ENCODE data around the gene GPR3. TPM values are rescaled to one million over a fixed set of nuclear protein-coding genes. Genes with fewer than 3 reads are reported as not detected.

Gene GPR3, protein sequence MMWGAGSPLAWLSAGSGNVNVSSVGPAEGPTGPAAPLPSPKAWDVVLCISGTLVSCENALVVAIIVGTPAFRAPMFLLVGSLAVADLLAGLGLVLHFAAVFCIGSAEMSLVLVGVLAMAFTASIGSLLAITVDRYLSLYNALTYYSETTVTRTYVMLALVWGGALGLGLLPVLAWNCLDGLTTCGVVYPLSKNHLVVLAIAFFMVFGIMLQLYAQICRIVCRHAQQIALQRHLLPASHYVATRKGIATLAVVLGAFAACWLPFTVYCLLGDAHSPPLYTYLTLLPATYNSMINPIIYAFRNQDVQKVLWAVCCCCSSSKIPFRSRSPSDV
- under 1 TPM in 2 of 4 donors, not detected in 2; 0.15 to 0.36 TPM for polyA plus RNA-seq
- long read RNA-seq, donor 1, result 0 reads
- long read RNA-seq, donor 2, result 0 reads
- long read RNA-seq, donor 3, result 0 reads
- long read RNA-seq, donor 4, result 0 reads
- long read RNA-seq, donor 5, result 0 reads
- long read RNA-seq, donor 6, result 0 reads
- long read RNA-seq, donor 7, result 0 reads
- long read RNA-seq, donor 8, result 0 reads
- long read RNA-seq, donor 9, result 0 reads
- long read RNA-seq, donor 10, result 0 reads

DNA sequence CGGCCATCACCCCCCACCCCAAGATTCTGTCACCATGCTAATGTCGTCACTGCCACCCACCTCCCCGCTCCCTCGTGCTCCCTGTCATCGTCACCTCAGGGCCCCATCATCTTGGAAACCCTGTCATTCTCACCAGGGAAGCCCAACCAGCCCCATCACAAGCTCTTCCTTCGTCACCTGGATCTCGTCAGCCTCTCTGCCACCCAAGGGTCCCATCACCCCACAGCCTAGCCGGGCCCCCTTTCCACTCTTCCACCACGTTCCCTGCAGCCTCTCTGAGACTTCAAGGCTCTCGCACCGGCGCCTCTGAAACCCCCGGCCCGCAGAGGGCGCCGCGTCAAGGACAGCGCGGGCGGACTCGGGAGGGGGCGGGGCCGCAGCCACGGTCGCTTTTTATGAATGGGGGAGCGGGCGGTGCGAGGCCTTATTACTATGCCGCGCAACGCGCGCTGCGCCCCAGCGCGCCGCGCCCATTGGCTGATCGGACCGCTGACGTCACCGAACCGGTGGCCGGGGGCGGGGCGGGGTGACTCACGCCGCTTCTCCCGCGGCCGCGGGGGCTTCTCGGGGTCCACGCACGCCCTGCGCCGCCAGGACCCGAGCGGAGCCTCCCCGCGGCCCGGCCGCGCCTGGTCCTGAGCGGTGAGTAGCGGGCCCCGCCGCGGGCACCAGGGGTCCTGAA, at the start of gene GPR3:
GPR3 (plus strand) TSS at position 527 of the 682 bp plus-strand sequence. CDS start 1,177 bp downstream, outside the sequence.
- WGBS, 3 donors, result 1 to 2% (median 1%) methylated on average over 41 to 69 of the region's 69 CpGs
- FAIRE-seq, result no peak
- peaks cover 0 to 27% (median 0%) of the 10 kb centered on the region in 3 donors for H3K27me3 ChIP-seq (ENCODE audit: control insufficient read depth in 3 of 3, insufficient read depth in 3 of 3, low read length in 3 of 3)

DNA sequence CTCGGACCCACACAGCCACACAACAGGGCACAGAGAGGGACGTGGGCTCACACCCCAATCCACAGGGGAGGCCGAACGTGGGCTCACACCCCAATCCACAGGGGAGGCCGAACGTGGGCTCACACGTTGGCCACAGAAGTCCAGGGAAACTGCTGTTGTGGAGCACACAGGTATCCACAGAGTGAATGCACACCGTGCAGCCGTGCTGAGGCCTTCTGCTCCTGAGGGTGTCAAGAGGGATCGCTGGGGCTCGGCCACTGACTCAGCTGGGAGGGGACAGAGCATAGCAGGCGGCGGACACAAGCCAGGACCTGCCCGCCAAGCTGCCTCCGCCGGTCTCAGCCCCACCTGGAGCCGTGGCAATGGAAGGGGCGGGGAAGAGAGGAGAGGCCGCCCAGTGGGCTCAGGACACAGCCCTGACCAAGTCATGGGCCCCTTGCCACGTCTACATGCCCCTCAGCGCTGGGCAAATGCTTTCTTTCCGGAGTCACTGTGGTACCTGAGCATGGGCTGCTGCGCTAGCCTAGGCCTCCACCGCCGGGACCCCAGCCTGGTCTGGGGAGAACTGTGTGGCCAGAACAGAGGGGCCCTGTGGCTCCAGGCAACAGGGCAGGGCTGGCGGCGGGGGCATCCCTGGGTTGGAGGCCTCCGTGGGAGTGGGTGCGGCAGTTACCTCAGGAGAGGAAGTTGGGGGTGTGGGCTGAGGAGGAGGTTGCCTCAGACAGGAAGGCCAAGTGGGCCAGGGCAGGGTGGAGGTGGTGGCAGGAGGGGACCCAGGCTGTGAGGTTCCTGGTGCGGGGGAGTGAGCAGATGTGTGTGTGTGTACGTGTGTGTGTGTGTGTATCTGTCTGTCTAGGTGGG, 49.4 kb upstream of the GPR3 start:
- H3K9me3 ChIP-seq (ENCODE audit: control insufficient read depth in 2 of 2, insufficient read depth in 1 of 2, low read depth in 1 of 2, low read length in 1 of 2), result no peaks in the 10 kb centered on the region
- H3K27ac ChIP-seq (ENCODE audit: low read depth in 1 of 3, low read length in 2 of 3), result peak overlapping the region; percentile 37 to 64 (median 44)
- peak overlapping the region in 2 of 3 donors; percentile 36 to 44 for H3K4me3 ChIP-seq (ENCODE audit: low read depth in 1 of 3, low read length in 3 of 3)
- DNase-seq, result peak; percentile 47 to 55
- H3K27me3 ChIP-seq (ENCODE audit: control insufficient read depth in 3 of 3, insufficient read depth in 3 of 3, low read length in 3 of 3), result no peaks in the 10 kb centered on the region
- H3K4me1 ChIP-seq (ENCODE audit: control insufficient read depth in 3 of 3, insufficient read depth in 2 of 3, low read depth in 1 of 3, low read length in 2 of 3), result peaks cover 0 to 17% (median 0%) of the 10 kb centered on the region in 3 donors
- no peak for FAIRE-seq
- WGBS, 3 donors, result 46 to 64% (median 49%) methylated on average over 28 to 31 of the region's 31 CpGs
- peaks cover 0 to 20% (median 0%) of the 10 kb centered on the region in 3 donors for H3K36me3 ChIP-seq (ENCODE audit: control insufficient read depth in 3 of 3, insufficient read depth in 2 of 3, low read depth in 1 of 3, low read length in 3 of 3)

More for the DNA sequence above, at the start of gene GPR3:
- DNase-seq, result peak; percentile 79 to 92
- H3K36me3 ChIP-seq (ENCODE audit: control insufficient read depth in 3 of 3, insufficient read depth in 2 of 3, low read depth in 1 of 3, low read length in 3 of 3), result no peaks in the 10 kb centered on the region
- H3K27ac ChIP-seq (ENCODE audit: low read depth in 1 of 3, low read length in 2 of 3), result peak within 1 kb of the TSS in 1 of 3 donors; percentile 68
- H3K4me1 ChIP-seq (ENCODE audit: control insufficient read depth in 3 of 3, insufficient read depth in 2 of 3, low read depth in 1 of 3, low read length in 2 of 3), result peaks cover 0 to 11% (median 3%) of the 10 kb centered on the region in 3 donors
- peak within 1 kb of the TSS in 2 of 3 donors; percentile 38 to 43 for H3K4me3 ChIP-seq (ENCODE audit: low read depth in 1 of 3, low read length in 3 of 3)
- no peaks in the 10 kb centered on the region for H3K9me3 ChIP-seq (ENCODE audit: control insufficient read depth in 2 of 2, insufficient read depth in 1 of 2, low read depth in 1 of 2, low read length in 1 of 2)

DNA sequence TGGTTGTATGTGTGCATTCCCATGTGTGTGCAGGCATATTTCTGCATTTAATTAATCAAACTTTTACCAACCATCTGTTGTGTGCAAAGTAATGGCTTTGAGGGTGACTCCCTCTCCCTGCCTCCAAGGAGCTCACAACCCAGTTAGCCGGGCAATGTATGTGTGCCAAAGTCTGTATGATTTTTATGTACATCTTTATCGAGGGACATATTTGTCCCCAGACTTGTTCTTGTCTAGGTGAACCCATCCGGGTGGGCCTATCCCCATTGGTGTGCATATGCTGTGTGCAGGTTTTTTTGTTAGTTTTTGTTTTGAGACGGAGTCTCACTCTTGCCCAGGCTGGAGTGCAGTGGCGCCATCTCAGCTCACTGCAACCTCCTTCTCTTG, 48.8 kb upstream of the GPR3 start:
- FAIRE-seq (no peak), DNase-seq (no peak)
- H3K36me3 ChIP-seq (ENCODE audit: control insufficient read depth in 3 of 3, insufficient read depth in 2 of 3, low read depth in 1 of 3, low read length in 3 of 3), result peaks cover 0 to 17% (median 0%) of the 10 kb centered on the region in 3 donors
- peaks cover 0 to 17% (median 0%) of the 10 kb centered on the region in 3 donors for H3K4me1 ChIP-seq (ENCODE audit: control insufficient read depth in 3 of 3, insufficient read depth in 2 of 3, low read depth in 1 of 3, low read length in 2 of 3)
- no peaks in the 10 kb centered on the region for H3K27me3 ChIP-seq (ENCODE audit: control insufficient read depth in 3 of 3, insufficient read depth in 3 of 3, low read length in 3 of 3)
- H3K9me3 ChIP-seq (ENCODE audit: control insufficient read depth in 2 of 2, insufficient read depth in 1 of 2, low read depth in 1 of 2, low read length in 1 of 2), result no peaks in the 10 kb centered on the region
- H3K27ac ChIP-seq (ENCODE audit: low read depth in 1 of 3, low read length in 2 of 3), result peak overlapping the region in 1 of 3 donors; percentile 64
- 57 to 73% (median 69%) methylated on average over 5 of the region's 5 CpGs for WGBS, 3 donors
- no peak overlapping the region for H3K4me3 ChIP-seq (ENCODE audit: low read depth in 1 of 3, low read length in 3 of 3)

DNA sequence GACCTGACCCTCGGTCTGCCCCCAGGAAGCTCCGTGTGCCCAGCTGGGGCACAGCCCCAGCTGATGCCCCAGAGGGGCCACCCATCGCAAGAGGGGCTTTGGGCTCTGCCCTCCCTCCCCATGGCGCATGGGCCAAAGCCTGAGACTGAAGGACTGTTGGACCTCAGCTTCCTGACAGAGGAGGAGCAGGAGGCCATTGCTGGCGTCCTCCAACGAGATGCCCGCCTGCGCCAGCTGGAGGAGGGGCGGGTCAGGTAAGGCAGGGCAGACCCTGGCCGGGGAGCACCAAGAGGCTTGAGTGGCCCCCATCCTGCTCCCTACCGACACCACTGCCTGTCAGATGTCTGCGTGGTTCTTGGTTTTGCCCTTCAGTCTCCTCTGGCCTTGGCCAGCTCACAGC, 47.1 kb upstream of the GPR3 start:
- peaks cover 0 to 8% (median 0%) of the 10 kb centered on the region in 3 donors for H3K36me3 ChIP-seq (ENCODE audit: control insufficient read depth in 3 of 3, insufficient read depth in 2 of 3, low read depth in 1 of 3, low read length in 3 of 3)
- DNase-seq (no peak), FAIRE-seq (no peak)
- peaks cover 0 to 10% (median 0%) of the 10 kb centered on the region in 3 donors for H3K27me3 ChIP-seq (ENCODE audit: control insufficient read depth in 3 of 3, insufficient read depth in 3 of 3, low read length in 3 of 3)
- peaks cover 0 to 27% (median 4%) of the 10 kb centered on the region in 3 donors for H3K4me1 ChIP-seq (ENCODE audit: control insufficient read depth in 3 of 3, insufficient read depth in 2 of 3, low read depth in 1 of 3, low read length in 2 of 3)
- no peaks in the 10 kb centered on the region for H3K9me3 ChIP-seq (ENCODE audit: control insufficient read depth in 2 of 2, insufficient read depth in 1 of 2, low read depth in 1 of 2, low read length in 1 of 2)
- WGBS, 3 donors, result 91 to 95% (median 93%) methylated on average over 12 of the region's 12 CpGs
- no peak overlapping the region for H3K4me3 ChIP-seq (ENCODE audit: low read depth in 1 of 3, low read length in 3 of 3)
- no peak overlapping the region for H3K27ac ChIP-seq (ENCODE audit: low read depth in 1 of 3, low read length in 2 of 3)

DNA sequence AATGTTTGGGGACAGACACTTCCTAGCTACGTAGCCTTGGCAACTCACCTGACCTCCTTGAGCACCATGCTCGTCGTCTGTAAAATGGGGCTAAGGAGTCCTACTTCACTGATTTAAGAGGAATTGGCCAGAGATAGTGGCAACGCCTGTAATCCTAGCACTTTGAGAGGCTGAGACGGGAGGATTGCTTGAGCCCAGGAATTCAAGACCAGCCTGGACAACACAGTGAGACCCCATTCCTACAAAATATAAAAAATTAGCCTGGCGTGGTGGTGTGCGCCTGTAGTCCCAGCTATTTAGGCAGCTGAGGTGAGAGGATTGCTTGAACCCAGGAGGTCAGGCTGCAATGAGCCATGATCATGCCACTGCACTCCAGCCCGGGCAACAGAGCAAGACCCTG, 46.1 kb upstream of the GPR3 start:
- Histone ChIP-seq H3K36me3 (ENCODE audit: control insufficient read depth in 3 of 3, insufficient read depth in 2 of 3, low read depth in 1 of 3, low read length in 3 of 3) (peaks cover 0 to 8% (median 0%) of the 10 kb centered on the region in 3 donors), H3K9me3 (ENCODE audit: control insufficient read depth in 2 of 2, insufficient read depth in 1 of 2, low read depth in 1 of 2, low read length in 1 of 2) (no peaks in the 10 kb centered on the region), H3K27ac (ENCODE audit: low read depth in 1 of 3, low read length in 2 of 3) (no peak overlapping the region), H3K4me1 (ENCODE audit: control insufficient read depth in 3 of 3, insufficient read depth in 2 of 3, low read depth in 1 of 3, low read length in 2 of 3) (peaks cover 0 to 38% (median 5%) of the 10 kb centered on the region in 3 donors), H3K27me3 (ENCODE audit: control insufficient read depth in 3 of 3, insufficient read depth in 3 of 3, low read length in 3 of 3) (peaks cover 0 to 18% (median 0%) of the 10 kb centered on the region in 3 donors), H3K4me3 (ENCODE audit: low read depth in 1 of 3, low read length in 3 of 3) (no peak overlapping the region)
- DNase-seq (no peak), FAIRE-seq (no peak)
- WGBS, 3 donors, result 93 to 97% (median 94%) methylated on average over 8 of the region's 8 CpGs

DNA sequence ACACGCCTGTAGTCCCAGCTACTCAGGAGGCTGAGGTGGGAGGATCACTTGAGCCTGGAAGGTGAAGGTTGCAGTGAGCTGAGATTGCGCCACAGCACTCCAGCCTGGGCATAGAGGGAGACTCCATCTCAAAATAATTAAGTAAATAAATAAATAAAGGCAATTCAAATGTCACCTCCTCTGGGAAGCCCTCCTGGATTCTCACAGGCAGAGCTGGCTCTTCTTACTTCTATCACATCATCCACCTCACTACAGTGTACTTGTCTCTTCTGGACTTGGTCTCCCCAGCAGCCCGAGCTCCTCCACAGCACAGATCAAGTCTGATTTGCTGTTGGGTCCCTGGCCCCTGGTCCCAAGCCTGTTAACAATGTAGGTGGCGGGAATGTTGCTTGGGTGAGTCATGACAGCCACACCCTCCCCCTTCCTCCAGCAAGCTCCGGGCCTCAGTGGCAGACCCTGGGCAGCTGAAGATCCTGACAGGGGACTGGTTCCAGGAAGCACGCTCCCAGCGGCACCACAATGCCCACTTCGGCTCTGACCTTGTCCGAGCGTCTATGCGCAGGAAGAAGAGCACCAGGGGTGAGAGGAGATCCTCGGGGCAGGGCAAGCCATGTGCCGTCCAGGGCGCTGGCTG, 45.3 kb upstream of the GPR3 start:
- no peak for DNase-seq
- 85 to 87% (median 85%) methylated on average over 14 of the region's 14 CpGs for WGBS, 3 donors
- Histone ChIP-seq H3K4me3 (ENCODE audit: low read depth in 1 of 3, low read length in 3 of 3) (no peak overlapping the region), H3K9me3 (ENCODE audit: control insufficient read depth in 2 of 2, insufficient read depth in 1 of 2, low read depth in 1 of 2, low read length in 1 of 2) (no peaks in the 10 kb centered on the region), H3K27me3 (ENCODE audit: control insufficient read depth in 3 of 3, insufficient read depth in 3 of 3, low read length in 3 of 3) (peaks cover 0 to 18% (median 0%) of the 10 kb centered on the region in 3 donors), H3K27ac (ENCODE audit: low read depth in 1 of 3, low read length in 2 of 3) (no peak overlapping the region), H3K4me1 (ENCODE audit: control insufficient read depth in 3 of 3, insufficient read depth in 2 of 3, low read depth in 1 of 3, low read length in 2 of 3) (peaks cover 0 to 35% (median 5%) of the 10 kb centered on the region in 3 donors), H3K36me3 (ENCODE audit: control insufficient read depth in 3 of 3, insufficient read depth in 2 of 3, low read depth in 1 of 3, low read length in 3 of 3) (peaks cover 0 to 8% (median 0%) of the 10 kb centered on the region in 3 donors)
- no peak for FAIRE-seq

DNA sequence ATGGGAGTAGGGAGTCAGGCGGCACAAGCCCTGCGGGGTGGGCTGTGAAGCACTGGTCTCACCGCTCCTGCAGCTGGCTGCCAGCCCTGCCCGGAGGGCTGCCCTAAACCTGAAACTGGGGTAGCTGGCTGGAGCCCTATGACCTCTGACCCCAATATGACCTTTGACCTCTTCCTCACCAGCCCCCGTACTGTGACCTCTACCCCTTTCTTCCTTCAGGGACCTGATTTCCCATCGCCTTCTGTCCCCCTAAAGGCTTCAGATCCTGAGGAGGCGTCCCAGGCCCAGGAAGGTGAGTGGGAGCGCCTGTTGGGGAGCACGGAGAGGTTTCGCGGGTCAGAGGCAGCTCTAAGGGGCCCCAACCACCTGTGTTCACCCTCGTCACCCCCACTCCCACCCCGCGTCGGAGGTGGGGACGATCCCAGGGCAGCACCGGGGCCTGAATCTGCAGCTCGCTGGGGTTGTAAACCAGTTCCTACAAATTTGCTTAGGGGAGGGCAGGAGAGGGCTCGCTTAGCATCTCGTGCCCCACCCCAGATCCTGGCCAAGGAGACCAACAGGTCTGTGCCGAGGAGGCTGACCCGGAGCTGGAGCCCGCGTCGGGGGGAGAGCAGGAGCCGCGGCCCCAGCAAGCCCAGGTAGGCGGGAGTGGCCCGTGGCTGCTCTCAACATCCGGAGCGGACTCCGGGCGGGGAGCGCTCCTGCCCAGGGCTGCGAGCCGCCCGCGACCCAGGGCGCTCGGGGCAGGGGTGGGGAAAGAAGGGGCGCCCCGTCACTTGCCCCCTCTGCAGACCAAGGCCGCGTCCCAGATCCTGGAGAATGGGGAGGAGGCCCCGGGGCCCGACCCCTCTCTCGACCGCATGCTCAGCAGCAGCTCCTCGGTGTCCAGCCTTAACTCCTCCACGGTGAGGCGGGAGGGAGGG, 43.3 kb upstream of the GPR3 start:
- Histone ChIP-seq H3K9me3 (ENCODE audit: control insufficient read depth in 2 of 2, insufficient read depth in 1 of 2, low read depth in 1 of 2, low read length in 1 of 2) (no peaks in the 10 kb centered on the region), H3K27me3 (ENCODE audit: control insufficient read depth in 3 of 3, insufficient read depth in 3 of 3, low read length in 3 of 3) (peaks cover 0 to 18% (median 0%) of the 10 kb centered on the region in 3 donors), H3K27ac (ENCODE audit: low read depth in 1 of 3, low read length in 2 of 3) (peak overlapping the region in 1 of 3 donors; percentile 33), H3K4me1 (ENCODE audit: control insufficient read depth in 3 of 3, insufficient read depth in 2 of 3, low read depth in 1 of 3, low read length in 2 of 3) (peaks cover 0 to 30% (median 5%) of the 10 kb centered on the region in 3 donors), H3K36me3 (ENCODE audit: control insufficient read depth in 3 of 3, insufficient read depth in 2 of 3, low read depth in 1 of 3, low read length in 3 of 3) (peaks cover 0 to 13% (median 0%) of the 10 kb centered on the region in 3 donors), H3K4me3 (ENCODE audit: low read depth in 1 of 3, low read length in 3 of 3) (peak overlapping the region in 2 of 3 donors; percentile 45 to 47)
- 22 to 31% (median 27%) methylated on average over 44 to 51 of the region's 51 CpGs for WGBS, 3 donors
- DNase-seq (peak; percentile 66 to 91), FAIRE-seq (no peak)
